Frontal cortex (tissue), 4 donors: ENCODE results near the gene ZNF408. TPM values are rescaled to one million over a fixed set of nuclear protein-coding genes. Genes with fewer than 3 reads are reported as not detected.
A peak's percentile ranks its signal among the peaks of the same experiment; 100 is the strongest.
"Not testable (repeated sequence)": the region's sequence is repeated elsewhere in the genome, so short reads cannot be mapped to it uniquely, and the experiment has no call there.

ENCODE experiments used
- DNase-seq, 2 donors: peaks; one replicate each; pipeline ENCODE4 v3.0.0; 2012; ENCODE audit warnings: low spot score in 2 of 2
- FAIRE-seq: peaks from 2 replicates; lab custom pipeline; 2012; peaks lifted over from hg19 to GRCh38; lab: Jason Lieb, UNC
- total RNA-seq: library from RNA; depleted of rRNA; stranded (reverse); fragments of >200 nt; gene quantifications from one replicate; pipeline ENCODE4 v1.2.3, GENCODE V29; 2014
- donor health status: control.
- donor health status: control.
- donor health status: control.

Gene ZNF408
- total RNA-seq, result 4.5 TPM

DNA sequence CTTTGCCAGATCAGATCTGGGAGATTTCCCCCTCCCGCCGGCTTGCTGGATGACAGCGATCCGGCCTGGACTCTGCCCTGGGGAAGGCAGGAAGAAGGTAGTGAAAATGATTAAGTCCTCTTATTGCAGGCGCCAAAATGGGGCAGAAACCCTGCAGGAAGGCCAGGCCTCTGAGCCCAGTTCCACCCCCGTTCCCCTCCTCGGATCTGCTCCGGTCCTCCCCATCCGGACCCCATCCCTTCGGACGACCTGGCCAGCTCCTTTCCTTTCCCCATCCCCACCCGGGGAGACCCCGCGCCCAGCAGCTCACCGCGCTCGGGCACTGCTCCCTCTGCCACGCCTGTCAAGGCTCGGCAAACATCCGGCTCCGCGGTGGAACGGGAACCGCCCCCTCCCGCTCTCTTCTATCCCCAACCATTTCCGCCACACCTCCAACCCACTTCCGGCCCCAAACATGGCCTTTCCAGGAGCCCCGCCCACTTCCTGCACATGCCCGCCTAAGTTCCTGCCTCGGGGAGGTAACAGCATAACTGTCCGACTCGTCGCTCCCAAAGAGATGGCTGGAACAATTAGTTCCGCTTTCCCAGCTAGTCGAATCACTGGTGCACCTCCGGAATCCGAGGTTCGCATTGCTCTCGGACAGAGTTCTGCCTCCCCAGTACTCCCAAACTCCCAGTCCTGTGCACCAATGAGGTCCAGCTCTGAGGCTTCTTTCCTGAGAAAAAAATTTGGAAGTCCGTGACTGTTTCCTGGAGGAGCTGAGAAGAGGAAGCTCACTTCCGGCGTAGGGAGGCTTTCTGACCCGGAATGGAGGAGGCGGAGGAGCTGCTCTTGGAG lies at the start of gene ZNF408, which contains the start of gene ARHGAP1:
ZNF408 (plus strand) TSS at position 791 of the 837 bp plus-strand sequence; CDS start at position 808, 17 bp downstream.
ARHGAP1 (minus strand) TSS at position 379 of the 837 bp plus-strand sequence. CDS start 4,512 bp downstream, outside the sequence.
- no peak for FAIRE-seq
- peak; percentile 82 to 92 for DNase-seq

DNA sequence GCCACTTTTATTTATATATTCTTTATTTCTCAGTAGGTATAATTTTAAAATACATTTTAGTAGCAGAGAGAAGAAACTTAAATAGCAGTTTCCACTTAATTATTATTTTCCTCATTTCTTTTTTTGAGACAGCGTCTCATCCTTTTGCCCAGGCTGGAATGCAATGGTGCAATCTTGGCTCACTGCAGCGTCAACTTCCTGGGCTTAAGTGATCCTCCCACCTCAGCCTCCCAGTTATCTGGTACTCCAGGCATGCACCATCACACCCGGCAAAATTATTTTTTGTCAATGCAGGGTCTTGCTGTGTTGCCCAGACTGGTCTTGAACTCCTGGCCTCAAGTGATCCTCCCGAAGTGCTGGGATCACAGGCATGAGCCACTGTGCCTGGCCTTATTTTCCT lies 45.2 kb upstream of the ZNF408 start:
- no peak for DNase-seq

DNA sequence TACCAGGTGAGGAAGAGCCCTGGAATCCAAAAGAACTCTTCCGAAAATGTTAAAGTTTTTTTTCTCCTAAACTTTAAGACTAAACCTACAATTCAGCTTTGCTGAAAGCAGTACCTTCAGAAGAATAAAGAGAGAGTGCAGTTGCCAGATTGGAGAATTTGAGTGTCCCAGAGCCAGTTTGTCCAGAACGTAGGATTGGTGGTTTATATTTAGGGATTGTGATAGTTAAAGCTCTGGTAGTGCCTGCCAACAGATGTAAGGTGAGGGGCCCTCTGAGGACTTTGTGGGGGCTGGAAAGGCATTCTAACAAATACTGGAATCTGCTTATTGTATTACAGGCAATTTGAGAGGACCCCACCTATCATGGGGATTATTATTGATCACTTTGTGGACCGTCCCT lies 43.6 kb upstream of the ZNF408 start:
- FAIRE-seq, result no peak
- DNase-seq, result no peak

More for the DNA sequence above, 45.2 kb upstream of the ZNF408 start:
- FAIRE-seq, result no peak

DNA sequence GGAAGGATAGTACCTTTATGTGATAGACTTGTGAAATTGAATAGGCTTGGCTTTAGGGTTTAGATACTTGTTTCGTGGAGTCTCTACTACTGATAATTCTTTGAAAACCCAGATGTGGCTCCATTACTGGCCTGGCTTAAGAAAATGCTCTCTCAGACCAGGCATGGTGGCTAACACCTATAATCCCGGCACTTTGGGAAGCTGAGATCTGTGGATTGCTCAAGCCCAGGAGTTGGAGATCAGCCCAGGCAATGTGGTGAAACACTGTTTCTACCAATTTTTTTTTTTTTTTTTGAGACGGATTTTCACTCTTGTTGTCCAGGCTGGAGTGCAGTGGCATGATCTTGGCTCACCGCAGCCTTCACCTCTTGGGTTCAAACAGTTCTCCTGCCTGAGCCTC lies 42.6 kb upstream of the ZNF408 start:
- FAIRE-seq, result no peak
- no peak for DNase-seq

DNA sequence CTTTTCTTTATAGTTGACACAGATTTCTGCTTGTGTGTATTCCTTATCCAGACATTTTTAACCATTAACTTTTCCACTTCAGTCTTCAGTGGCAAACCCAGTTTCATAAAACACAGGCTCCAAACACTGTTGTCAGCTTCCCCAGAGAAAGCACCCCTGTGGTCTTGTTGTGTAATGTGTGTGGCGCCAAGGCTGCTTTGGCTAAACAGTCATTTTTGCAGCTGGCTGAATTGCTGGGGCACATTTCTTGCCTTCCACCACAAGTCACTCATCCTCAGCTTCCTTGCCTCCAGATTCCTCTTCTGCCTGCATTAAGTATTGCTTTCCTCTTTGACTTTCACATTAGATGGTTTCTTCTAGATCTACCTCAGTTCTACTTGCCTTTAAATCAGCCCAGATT lies 40.9 kb upstream of the ZNF408 start:
- no peak for DNase-seq
- no peak for FAIRE-seq

DNA sequence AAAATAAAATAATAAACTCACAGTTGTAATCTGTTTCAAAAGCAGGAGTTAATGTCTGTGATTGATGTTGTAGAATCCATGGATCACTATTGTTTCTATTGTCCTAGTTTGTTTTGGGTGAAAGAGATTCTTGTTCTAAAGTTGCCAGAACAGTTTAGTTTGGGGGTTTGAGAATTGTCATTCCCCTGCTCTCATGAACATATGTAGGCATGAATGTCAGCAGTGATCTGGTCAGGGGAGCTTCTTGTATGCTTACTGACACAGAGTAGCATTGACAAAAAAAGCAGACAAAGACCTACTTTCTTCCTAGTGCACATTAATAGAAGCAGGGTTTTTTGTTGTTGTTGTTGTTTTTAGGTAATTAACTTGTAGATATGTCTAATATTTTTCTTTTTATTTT lies 39.0 kb upstream of the ZNF408 start:
- DNase-seq (no peak), FAIRE-seq (no peak)

DNA sequence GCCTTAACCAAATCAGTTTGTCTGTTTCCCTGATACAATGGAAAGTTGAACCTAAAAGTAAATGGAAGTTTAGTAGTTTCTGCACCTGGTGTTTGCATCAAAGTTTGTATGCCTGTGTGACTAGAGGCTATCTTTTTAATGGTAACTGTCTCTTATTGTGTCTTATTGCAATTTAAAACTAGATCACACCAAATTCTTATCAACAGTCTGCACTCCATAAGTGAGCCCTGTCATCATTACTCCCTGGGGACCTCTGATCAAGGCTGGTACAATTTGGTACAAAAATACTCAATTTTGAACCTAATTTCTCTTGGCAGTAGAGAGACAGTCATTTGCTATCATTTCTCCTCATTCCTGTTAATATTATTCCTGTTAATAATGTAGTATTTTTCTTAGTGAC lies 38.5 kb upstream of the ZNF408 start:
- FAIRE-seq, result no peak
- no peak for DNase-seq

DNA sequence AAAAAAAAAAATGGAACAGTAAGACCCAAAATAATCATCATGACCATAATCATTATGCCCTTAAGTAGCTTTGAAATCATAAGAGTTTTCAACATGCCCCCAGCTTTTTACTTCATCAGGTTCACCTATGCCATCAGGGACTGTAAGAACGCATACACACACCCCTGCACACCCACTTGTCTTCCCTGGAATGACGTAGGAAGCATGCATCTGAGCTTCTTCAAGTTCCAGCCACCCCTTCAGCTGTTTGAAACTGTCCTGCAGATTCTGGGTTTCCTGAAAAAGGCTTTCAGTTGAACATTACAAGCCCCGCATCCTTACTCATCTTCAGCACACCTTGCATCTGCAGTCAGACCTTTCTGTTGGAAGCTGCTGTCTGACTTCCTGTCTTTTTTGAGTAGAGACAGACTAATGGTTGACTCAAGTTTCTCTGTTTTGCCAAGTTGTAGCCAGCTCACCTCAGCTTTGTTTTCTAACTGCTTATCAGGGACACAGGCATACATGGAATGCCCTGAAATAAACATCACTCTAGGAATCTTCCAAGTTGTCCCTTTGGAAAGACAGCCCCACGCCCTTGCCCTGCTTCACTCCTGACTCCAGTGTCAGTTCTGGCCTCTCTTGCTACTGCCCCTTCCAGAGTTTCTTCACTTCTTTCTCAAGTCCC lies 37.4 kb upstream of the ZNF408 start:
- DNase-seq (no peak), FAIRE-seq (no peak)

DNA sequence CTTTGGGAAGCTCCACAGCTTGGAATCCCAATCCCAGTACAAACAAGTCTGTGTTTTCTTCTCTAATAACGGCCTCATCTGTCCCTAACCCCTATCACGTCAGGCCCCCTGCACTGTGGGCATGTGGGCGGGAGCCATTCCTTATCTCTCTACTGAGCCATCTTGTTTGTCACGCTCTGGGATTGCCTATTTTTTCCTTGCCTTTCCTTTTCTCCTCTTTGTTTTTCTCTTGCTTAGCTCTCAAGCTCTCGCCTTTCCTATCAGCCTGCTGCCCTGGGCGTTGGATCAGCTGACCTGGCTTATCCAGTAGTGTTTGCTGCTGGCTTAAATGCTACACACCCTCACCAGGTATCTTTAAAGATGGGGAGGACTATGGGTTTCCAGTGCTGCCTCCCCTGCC lies 36.2 kb upstream of the ZNF408 start:
- FAIRE-seq (no peak), DNase-seq (no peak)

DNA sequence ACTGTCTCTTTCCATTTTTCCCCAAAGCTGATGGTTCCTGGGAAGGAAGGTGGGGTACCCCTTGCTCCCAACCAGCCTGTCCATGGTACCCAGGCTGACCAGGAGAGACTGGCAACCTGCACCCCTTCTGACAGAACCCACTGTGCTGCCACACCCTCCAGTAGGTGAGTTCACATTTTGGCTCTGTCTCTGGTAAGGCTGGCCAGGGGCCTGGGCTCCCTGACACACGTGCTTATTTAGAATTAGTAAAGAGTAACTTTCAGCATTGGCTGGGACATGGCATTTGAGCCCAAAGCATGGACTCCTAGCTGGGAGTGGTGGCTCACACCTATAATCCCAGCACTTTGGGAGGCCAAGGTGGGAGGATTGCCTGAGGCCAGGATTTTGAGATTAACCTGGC lies 35.5 kb upstream of the ZNF408 start:
- no peak for FAIRE-seq

DNA sequence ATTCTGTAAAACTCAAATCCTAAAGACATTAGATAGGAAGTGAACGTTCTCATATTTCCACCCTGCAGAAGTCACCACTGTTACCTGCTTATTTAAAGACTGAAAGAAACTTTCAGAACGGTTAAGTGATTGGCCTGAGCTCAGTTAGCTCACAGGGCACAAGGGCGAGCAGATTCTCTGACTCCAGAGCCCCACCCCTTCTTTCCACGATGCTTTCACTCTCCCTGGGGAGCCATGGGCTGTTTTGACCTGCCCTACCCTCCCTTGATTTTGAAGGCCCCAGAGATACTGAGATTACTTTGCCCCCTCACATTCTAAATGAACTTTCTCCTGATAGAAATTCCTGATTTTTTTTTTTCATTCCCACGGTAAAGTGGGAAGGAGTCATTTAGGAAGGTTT lies 34.3 kb upstream of the ZNF408 start:
- no peak for FAIRE-seq
- DNase-seq, result no peak

More for the DNA sequence above, 35.5 kb upstream of the ZNF408 start:
- no peak for DNase-seq

DNA sequence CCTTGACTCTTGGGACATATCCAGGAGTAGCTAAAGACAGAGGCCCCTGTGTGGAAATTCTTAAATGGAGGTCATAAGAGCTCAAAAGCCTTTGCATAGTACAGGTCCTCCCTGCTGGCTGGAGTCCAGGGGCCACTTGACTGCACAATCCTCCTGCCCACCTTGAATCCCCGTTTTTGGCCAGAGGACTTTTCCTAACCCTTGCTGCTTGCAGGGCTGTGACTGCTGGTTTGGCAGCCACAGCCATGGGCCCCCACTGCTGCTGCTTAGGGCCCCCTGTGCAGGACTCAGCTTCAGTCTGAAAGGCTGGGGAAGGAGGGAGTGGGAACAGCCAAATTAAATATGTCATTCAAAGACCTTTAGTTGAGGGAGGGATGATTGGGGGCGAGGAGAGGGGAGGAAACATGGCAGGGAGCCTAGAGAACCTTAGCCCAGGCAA lies 33.8 kb upstream of the ZNF408 start:
- DNase-seq (no peak), FAIRE-seq (no peak)

DNA sequence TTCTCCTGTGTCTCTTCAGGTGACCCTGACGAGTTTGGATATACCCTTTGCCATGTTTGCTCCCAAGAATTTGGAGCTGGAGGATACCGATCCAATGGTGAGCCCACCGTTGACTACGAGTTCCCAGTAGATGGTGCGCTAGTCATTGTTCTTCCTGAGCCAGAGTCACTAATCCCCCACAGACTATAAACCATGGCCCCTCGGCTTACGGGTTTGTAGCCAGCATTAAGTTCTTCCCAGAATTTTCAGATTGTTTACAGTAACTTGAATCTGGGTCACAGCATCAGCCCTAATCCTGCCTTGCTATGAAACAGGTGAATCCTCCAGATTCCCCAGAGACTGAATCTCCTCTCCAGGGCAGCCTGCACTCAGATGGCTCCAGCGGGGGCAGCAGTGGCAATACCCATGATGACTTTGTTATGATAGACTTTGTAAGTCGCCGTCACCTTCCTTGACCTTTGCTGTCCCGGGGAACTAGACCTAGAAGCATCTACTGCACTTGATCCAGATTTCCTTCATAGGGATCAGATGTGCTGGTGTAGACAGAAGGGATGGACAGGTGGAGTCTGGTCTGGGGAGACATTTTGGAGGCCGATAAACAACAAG lies 32.2 kb upstream of the ZNF408 start:
- FAIRE-seq (no peak), DNase-seq (no peak)

DNA sequence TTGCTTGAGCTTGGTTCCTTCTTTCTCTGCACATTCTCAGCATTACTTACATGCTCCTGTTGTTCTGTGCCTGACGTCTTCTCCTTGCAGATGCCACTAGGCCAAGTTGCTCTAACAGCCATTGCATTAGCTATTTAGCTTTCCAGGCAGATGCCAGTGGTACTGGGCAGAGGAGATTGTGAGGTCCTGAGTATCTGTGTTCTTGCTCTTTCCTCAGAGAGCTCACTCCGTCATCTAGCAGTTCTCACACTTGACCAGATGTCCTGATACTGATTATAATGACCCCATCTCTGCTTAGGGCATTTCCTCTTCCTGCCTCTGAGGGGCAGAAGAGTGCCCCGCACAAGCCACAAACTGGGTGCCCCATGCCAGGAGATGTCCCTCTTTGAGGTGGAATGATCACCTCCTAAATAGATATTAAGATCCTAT lies 31.1 kb upstream of the ZNF408 start:
- DNase-seq, result no peak
- FAIRE-seq, result no peak

DNA sequence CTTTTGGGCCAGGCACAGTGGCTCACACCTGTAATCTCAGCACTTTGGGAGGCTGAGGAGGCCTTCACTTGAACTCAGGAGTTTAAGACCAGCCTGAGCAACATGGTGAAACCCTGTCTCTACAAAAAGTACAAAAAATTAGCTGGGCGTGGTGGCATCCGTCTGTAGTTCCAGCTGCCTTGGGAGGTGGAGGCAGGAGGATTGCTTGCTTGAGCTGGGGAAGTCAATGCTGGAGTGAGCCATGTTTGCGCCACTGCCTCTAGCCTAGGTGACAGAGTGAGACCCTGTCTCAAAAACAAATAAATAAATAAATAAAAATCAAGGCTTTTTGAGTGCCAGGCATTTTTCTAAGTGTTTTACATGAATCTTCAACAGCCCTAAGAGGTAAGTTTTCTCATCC lies 30.3 kb upstream of the ZNF408 start:
- DNase-seq, FAIRE-seq: not testable (repeated sequence)

DNA sequence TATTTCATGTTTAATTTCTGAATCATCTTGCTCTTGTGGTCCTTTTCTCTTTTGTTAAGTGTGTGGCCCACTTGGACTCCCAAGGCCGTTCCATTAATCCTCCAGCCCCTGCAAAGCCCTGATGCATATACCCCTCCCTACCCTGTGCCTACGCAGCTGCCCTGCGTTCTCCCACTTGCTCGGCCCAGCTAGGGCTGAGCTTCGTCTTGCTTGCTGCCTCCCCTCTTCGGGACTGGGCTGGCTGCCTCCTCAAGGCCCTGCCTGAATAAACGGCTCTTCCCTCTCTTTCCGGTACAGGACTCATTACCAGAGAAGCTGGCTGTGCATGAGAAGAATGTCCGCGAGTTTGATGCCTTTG lies 28.9 kb upstream of the ZNF408 start:
- FAIRE-seq (no peak), DNase-seq (no peak)

DNA sequence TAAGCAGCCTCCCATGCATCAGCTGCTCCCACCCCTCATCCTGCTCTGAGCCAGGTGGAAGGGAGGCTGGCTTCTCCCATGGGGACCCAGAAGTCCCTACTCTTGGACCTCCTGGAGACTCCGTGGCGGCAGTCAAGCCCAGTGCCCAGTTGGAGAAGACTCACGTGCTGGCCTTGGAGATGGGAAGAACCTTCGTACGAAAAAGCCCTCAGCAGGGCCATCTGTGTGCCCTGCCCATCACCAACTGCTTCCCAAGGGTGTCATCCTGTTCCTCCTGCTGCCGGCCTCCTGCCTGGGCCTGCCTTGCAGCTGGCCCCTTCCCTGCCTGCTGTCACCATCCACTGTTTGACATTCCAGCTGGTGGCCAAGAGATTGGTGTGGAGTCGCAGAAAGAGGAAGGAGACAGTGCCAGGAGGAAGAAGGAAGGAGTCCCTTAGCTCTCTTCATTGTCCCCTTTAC lies 28.4 kb upstream of the ZNF408 start:
- FAIRE-seq (no peak), DNase-seq (no peak)

DNA sequence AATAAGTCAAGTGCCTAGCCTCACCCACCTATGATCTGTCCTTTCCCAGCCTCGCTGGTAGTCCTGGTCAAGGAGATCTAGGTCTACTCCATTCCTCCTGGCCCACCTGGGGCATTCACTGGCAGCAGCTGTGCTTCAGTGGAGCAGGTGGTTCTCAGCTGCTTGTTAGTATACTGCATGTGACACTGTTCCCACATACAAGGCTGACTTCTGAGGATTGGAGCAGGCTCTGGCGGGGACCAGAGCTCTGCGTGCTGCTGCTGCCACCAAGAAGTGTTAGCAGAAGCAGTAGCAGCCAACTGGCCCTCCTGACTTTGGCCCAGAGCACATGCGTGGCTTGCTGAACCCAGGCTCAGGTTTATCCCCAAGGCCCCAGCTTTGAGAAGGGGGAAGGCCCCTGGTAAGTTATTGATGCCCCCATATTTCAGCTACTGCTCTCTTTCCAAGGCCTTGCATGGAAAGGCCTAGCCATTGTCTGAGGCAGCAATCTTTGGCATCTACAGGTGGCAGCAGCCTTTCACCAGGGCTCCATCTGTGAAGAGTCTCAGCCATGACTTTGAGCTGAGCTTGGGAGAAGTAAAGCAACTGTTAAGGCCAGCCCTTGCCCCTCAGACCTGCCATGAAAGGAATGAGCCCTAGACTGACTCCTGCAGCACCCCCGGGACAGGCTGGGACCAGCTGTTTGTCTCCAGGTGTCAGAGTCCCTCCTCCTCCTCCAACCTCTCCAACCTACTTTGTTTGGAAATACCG lies 26.9 kb upstream of the ZNF408 start:
- FAIRE-seq, result no peak

DNA sequence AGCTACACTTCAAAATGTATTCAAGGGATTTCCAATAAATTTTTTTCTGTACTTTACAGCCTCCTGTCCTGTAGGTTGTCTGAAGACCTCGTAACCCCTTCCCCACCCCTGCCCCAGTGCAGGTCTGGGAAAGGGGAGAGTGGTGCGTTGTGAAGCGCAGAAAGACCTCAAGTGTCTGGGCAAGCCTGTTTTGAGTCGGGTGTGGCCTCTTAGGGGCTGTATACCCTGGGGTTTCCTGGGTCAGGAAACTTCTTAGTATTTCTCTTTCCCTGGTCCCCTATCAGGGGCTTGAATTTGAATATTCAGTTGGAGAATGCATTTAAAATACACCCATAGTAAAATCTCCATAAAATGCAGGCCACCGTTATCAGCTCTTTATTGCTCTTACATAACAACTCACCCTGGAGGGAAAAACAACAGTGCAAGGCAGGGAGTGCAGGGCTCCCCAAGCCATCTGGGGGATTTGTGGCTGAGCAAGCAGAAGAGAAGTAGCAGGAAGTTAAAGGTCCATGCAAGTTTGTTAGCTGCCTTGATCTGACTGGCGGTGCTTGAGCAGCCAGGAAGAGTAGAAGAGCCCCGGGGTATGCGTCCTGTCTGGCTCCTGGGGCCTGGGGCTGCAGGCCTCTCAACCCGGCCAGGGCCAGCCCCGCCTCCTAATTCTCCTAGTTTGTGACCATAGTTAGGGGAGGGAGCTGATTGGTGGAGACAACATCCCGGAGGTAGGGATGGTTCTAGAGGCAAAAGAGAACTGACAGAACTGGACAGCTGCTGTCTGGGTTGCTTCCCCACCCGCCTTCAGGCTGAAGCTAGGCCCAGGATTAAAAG lies 26.2 kb upstream of the ZNF408 start:
- FAIRE-seq, result no peak

More for the DNA sequence above, 26.9 kb upstream of the ZNF408 start:
- DNase-seq, result no peak

More for the DNA sequence above, 26.2 kb upstream of the ZNF408 start:
- no peak for DNase-seq
